HCT116 (cell line): ENCODE results near the gene MLYCD. TPM values are rescaled to one million over a fixed set of nuclear protein-coding genes. Genes with fewer than 3 reads are reported as not detected.

Source experiments
- ATAC-seq: fragments of 200-7000 bp; cut with Tn5 transposase; 2 replicates; pipeline ENCODE4 v1.9.1; 2020; ENCODE audit warnings: mild to moderate bottlenecking, moderate library complexity
- BruUV-seq: library from RNA; stranded (reverse); fragments of 400-500 nt; replicated peaks from 2 replicates; lab custom pipeline; 2021; lab: Mats Ljungman, UMichigan
- CTCF ChIA-PET: fragments of 300-600 bp; sonication (Branson Sonifier 250); formaldehyde crosslinking; loops from one replicate; lab custom pipeline; 2021; ENCODE audit warnings: antibody characterized with exemption; lab: Charles Lee
- POLR2A ChIA-PET: fragments of 300-600, 350-600 bp; sonication (Branson Sonifier 250); formaldehyde crosslinking; loops from one replicate; lab custom pipeline; 2021; ENCODE audit warnings: antibody characterized with exemption; lab: Charles Lee
- RAD21 ChIA-PET, 2 experiments: fragments of 300-600 bp; sonication (Branson Sonifier 250); formaldehyde crosslinking; loops; one replicate each; lab custom pipeline; 2023; ENCODE audit warnings: low total read pairs in 2 of 2; ENCODE audit not compliant: uncharacterized antibody in 2 of 2, unreplicated experiment in 2 of 2, low non-redundant PET in 1 of 2; lab: Charles Lee
- DNase-seq: peaks from one replicate; pipeline ENCODE4 v3.0.0-alpha.2; 2010; ENCODE audit warnings: low read depth, low spot score
- H2AFZ ChIP-seq: fragments of 200-600 bp; shearing (Covaris generic), sonication (generic); 2 replicates; pipeline ENCODE4 v1.6.1; 2017; ENCODE audit warnings: low read depth, mixed run types, mixed read lengths, antibody characterized with exemption, low read length; ENCODE audit not compliant: poor library complexity, severe bottlenecking
- H3K27ac ChIP-seq: 2 replicates; pipeline ENCODE4 v1.5.1; 2012; ENCODE audit warnings: low read depth, low read length
- H3K27me3 ChIP-seq: fragments of 200-600 bp; sonication (generic); 2 replicates; pipeline ENCODE4 v1.6.1; 2016; ENCODE audit warnings: mixed run types, low read length, mixed read lengths; ENCODE audit not compliant: insufficient read depth
- H3K36me3 ChIP-seq, 2 experiments: fragments of 200-500 bp in 1 of 2; fragments of 200-600 bp in 1 of 2; sonication (Bioruptor generic) in 1 of 2; sonication (generic) in 1 of 2; 2 replicates each; pipeline versions ENCODE4 v1.5.1 to v1.6.1; 2014 to 2016; ENCODE audit warnings: low read length in 2 of 2, inconsistent platforms in 1 of 2, mixed read lengths in 1 of 2, mixed run types in 1 of 2; ENCODE audit not compliant: insufficient read depth in 2 of 2, control insufficient read depth in 1 of 2
- H3K4me1 ChIP-seq, 2 experiments: fragments of 200-600 bp in 1 of 2; sonication (generic) in 1 of 2; 2 replicates each; pipeline versions ENCODE4 v1.5.1 to v1.6.1; 2012 to 2017; ENCODE audit warnings: low read length in 2 of 2, inconsistent platforms in 1 of 2, mild to moderate bottlenecking in 1 of 2, mixed read lengths in 1 of 2, mixed run types in 1 of 2, moderate library complexity in 1 of 2; ENCODE audit not compliant: insufficient read depth in 2 of 2, control insufficient read depth in 1 of 2
- H3K4me2 ChIP-seq: fragments of 200-600 bp; sonication (generic); 2 replicates; pipeline ENCODE4 v1.6.1; 2017; ENCODE audit warnings: mixed run types, low read length, mixed read lengths
- H3K4me3 ChIP-seq, 2 experiments: fragments of 200-600 bp in 1 of 2; sonication (generic) in 1 of 2; replicated peaks in 1 of 2; 2 replicates each; pipeline ENCODE4 v1.5.1; 2011 to 2016; ENCODE audit warnings: low read length in 2 of 2, control low read depth in 1 of 2, low read depth in 1 of 2, mild to moderate bottlenecking in 1 of 2, mixed read lengths in 1 of 2, mixed run types in 1 of 2
- H3K79me2 ChIP-seq: fragments of 200-600 bp; sonication (generic); 2 replicates; pipeline ENCODE4 v1.6.1; 2017; ENCODE audit warnings: mild to moderate bottlenecking, mixed run types, low read length, moderate library complexity, mixed read lengths; ENCODE audit not compliant: insufficient read depth
- H3K9ac ChIP-seq: fragments of 200-600 bp; sonication (generic); 2 replicates; pipeline ENCODE4 v1.6.1; 2016; ENCODE audit warnings: low read length, mixed read lengths
- H3K9me2 ChIP-seq: fragments of 200-600 bp; sonication (generic), shearing (Covaris generic); 2 replicates; pipeline ENCODE4 v1.6.1; 2017; ENCODE audit warnings: mixed run types, mild to moderate bottlenecking, moderate library complexity; ENCODE audit not compliant: insufficient read depth
- H3K9me3 ChIP-seq, 2 experiments: fragments of 200-500 bp in 1 of 2; fragments of 200-600 bp in 1 of 2; sonication (Bioruptor generic) in 1 of 2; sonication (generic) in 1 of 2; 2 replicates each; pipeline ENCODE4 v1.6.1; 2014 to 2017; ENCODE audit warnings: low read length in 2 of 2, mixed read lengths in 2 of 2, inconsistent platforms in 1 of 2, low read depth in 1 of 2, mild to moderate bottlenecking in 1 of 2, mixed run types in 1 of 2, moderate library complexity in 1 of 2; ENCODE audit not compliant: control insufficient read depth in 1 of 2, insufficient read depth in 1 of 2
- H4K20me1 ChIP-seq: fragments of 200-600 bp; sonication (generic), shearing (Covaris generic); 2 replicates; pipeline ENCODE4 v1.6.1; 2017; ENCODE audit warnings: mixed run types, mild to moderate bottlenecking, moderate library complexity; ENCODE audit not compliant: insufficient read depth
- CEBPB ChIP-seq: IDR thresholded peaks from 2 replicates; pipeline ENCODE4 v1.6.1; 2012; ENCODE audit warnings: low read depth
- CTCF ChIP-seq, 3 experiments: fragments of 200-600 bp in 1 of 3; sonication (generic) in 1 of 3; IDR thresholded peaks in 2 of 3; conservative IDR thresholded peaks in 1 of 3; 2 replicates each; pipeline ENCODE4 v1.5.1; 2012 to 2017; ENCODE audit warnings: low read depth in 2 of 3, low read length in 2 of 3, antibody characterized with exemption in 1 of 3, borderline replicate concordance in 1 of 3, control low read depth in 1 of 3, mild to moderate bottlenecking in 1 of 3, mixed read lengths in 1 of 3, mixed run types in 1 of 3, moderate library complexity in 1 of 3; ENCODE audit not compliant: insufficient read depth in 1 of 3
- EZH2 ChIP-seq: fragments of 200-600 bp; sonication (generic); IDR thresholded peaks from 2 replicates; pipeline ENCODE4 v1.6.1; 2017; ENCODE audit warnings: antibody characterized with exemption, mixed run types
- FOSL1 ChIP-seq: IDR thresholded peaks from 2 replicates; pipeline ENCODE4 v1.6.1; 2012; ENCODE audit warnings: low read depth
- JUND ChIP-seq: IDR thresholded peaks from 2 replicates; pipeline ENCODE4 v1.6.1; 2012
- MAX ChIP-seq: IDR thresholded peaks from 2 replicates; pipeline ENCODE4 v1.6.1; 2012
- POLR2AphosphoS5 ChIP-seq: IDR thresholded peaks from 2 replicates; pipeline ENCODE4 v1.6.1; 2011; ENCODE audit warnings: mild to moderate bottlenecking, low read depth, low read length, moderate library complexity
- RAD21 ChIP-seq: IDR thresholded peaks from 2 replicates; pipeline ENCODE4 v1.6.1; 2012; ENCODE audit warnings: low read depth, mild to moderate bottlenecking
- REST ChIP-seq: IDR thresholded peaks from 2 replicates; pipeline ENCODE4 v1.6.1; 2012; ENCODE audit warnings: low read depth
- SIN3A ChIP-seq: IDR thresholded peaks from 2 replicates; pipeline ENCODE4 v1.6.1; 2012; ENCODE audit warnings: low read depth
- SP1 ChIP-seq: IDR thresholded peaks from 2 replicates; pipeline ENCODE4 v1.6.1; 2012; ENCODE audit warnings: low read depth
- SRF ChIP-seq: IDR thresholded peaks from 2 replicates; pipeline ENCODE4 v1.6.1; 2012; ENCODE audit warnings: low read depth
- TCF7L2 ChIP-seq: IDR thresholded peaks from 2 replicates; pipeline ENCODE4 v1.7.0; 2011; ENCODE audit warnings: borderline replicate concordance, inconsistent platforms; ENCODE audit not compliant: insufficient read depth, insufficient read length; ENCODE audit errors: extremely low read depth
- ZFX ChIP-seq: fragments of 450-650 bp; IDR thresholded peaks from 2 replicates; pipeline ENCODE4 v1.6.1; 2017
- ZNF274 ChIP-seq: fragments of 200-500 bp; sonication (Bioruptor generic); IDR thresholded peaks from 2 replicates; pipeline ENCODE4 v1.6.1; 2014; ENCODE audit warnings: mild to moderate bottlenecking, low read depth, low read length, inconsistent platforms
- intact Hi-C: fragments of 100-400 bp; cut with micrococcal nuclease; formaldehyde crosslinking; loops from 2 replicates; pipeline ENCODE4 v1.10.0; 2022
- total RNA-seq: library from RNA; stranded (reverse); gene quantifications from one replicate; pipeline ENCODE4 v1.2.1, GENCODE V29; 2021; ENCODE audit not compliant: unreplicated experiment

The MLYCD gene
- total RNA-seq, 1 experiment from 2014 or later: 3.9 TPM

- TF ChIP-seq REST: no peak
These were observed 25.8 kb downstream of the MLYCD start (continued) for GRCh38 chr16:83924686-83925085.

- Histone ChIP-seq H3K27me3 (no peaks in the 10 kb centered on the region), H3K27ac (no peak overlapping the region), H3K9ac (no peak overlapping the region), H4K20me1 (no peaks in the 10 kb centered on the region), H3K4me1 (peaks cover 7 to 26% of the 10 kb centered on the region in 2 experiments), H2AFZ (no peak overlapping the region), H3K79me2 (no peaks in the 10 kb centered on the region), H3K9me3 (no peaks in the 10 kb centered on the region), H3K36me3 (no peaks in the 10 kb centered on the region), H3K4me3 (no peak overlapping the region), H3K9me2 (no peaks in the 10 kb centered on the region), H3K4me2 (no peak overlapping the region)
- ChIA-PET POLR2A (no interaction called here), RAD21 (interaction anchor here in 1 of 2 experiments (1.0 kb wide), 1 partner anchor 29 kb away, joined by 3 read pairs; no protein-coding TSS in a partner anchor), CTCF (interaction anchor here (1.0 to 1.1 kb wide), 2 partner anchors 26 to 31 kb away, joined by 3 read pairs; partner anchors contain the start of gene MLYCD)
- BruUV-seq: no TSS peak
- intact Hi-C loops: no loop called here
- no peak for ATAC-seq
- no peak for DNase-seq
- TF ChIP-seq REST (no peak), SRF (no peak), POLR2AphosphoS5 (no peak), CEBPB (no peak), FOSL1 (no peak), JUND (no peak), MAX (no peak), CTCF (IDR thresholded peaks at IDR 0.05 in 2 of 3, conservative IDR thresholded peaks at IDR 0.05 in 1 of 3; ENCODE audit: borderline replicate concordance in 1 of 3, insufficient read depth in 1 of 3, low read depth in 2 of 3, low read length in 2 of 3) (no peak), ZFX (no peak), ZNF274 (no peak), SIN3A (no peak), TCF7L2 (no peak), RAD21 (no peak), EZH2 (no peak), SP1 (no peak)
These were observed 26.4 kb downstream of the MLYCD start for GRCh38 chr16:83925095-83925905.
